ENCODE data around the gene DHCR24. TPM values are rescaled to one million over a fixed set of nuclear protein-coding genes. Genes with fewer than 3 reads are reported as not detected.

The DHCR24 gene
- total and polyA plus RNA-seq, 10 donors, result 7.0 to 370 (median 218) TPM

DNA sequence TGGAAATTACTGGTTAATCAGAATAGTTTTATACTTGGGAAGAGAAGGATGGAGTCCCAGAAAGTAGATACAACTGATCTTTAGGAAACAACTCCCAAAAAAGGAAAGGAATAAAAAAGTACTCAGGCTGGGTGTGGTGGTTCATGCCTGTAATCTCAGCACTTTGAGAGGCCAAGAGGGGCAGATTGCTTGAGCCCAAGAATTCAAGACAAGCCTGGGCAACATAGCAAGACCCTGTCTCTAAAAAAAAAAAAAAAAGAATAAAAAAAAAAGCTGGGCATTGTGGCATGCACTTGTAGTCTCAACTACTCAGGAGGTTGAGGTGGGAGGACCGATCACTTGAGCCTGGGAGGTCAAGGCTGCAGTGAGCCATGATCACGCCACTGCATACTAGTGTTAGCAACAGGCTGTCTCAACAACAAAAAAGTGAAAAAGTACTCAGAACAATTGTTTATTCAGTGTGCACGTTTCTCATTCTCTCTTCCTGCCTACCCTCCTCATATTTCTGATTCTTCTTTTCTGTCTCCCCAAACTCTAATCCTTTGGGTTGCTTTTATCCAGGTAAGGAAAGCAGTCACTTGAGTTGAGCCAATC, 2.2 kb upstream of the DHCR24 start:
- Histone ChIP-seq H3K27ac (peak overlapping the region in 7 of 8 donors; percentile 26 to 85 (median 58)), H3K36me3 (no peaks in the 10 kb centered on the region), H3K4me1 (peaks cover 8 to 56% (median 26%) of the 10 kb centered on the region in 6 donors), H3K9me3 (no peaks in the 10 kb centered on the region), H3K27me3 (replicated peaks in 1 of 7) (peaks cover 0 to 26% (median 0%) of the 10 kb centered on the region in 7 donors), H3K4me3 (no peak overlapping the region)
- TF ChIP-seq, protein P1, sequence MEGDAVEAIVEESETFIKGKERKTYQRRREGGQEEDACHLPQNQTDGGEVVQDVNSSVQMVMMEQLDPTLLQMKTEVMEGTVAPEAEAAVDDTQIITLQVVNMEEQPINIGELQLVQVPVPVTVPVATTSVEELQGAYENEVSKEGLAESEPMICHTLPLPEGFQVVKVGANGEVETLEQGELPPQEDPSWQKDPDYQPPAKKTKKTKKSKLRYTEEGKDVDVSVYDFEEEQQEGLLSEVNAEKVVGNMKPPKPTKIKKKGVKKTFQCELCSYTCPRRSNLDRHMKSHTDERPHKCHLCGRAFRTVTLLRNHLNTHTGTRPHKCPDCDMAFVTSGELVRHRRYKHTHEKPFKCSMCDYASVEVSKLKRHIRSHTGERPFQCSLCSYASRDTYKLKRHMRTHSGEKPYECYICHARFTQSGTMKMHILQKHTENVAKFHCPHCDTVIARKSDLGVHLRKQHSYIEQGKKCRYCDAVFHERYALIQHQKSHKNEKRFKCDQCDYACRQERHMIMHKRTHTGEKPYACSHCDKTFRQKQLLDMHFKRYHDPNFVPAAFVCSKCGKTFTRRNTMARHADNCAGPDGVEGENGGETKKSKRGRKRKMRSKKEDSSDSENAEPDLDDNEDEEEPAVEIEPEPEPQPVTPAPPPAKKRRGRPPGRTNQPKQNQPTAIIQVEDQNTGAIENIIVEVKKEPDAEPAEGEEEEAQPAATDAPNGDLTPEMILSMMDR (IDR thresholded peaks at IDR 0.05 in 8 of 11, conservative IDR thresholded peaks at IDR 0.05 in 3 of 11), result no peak
- no peak for TF ChIP-seq POLR2AphosphoS5 (IDR thresholded peaks at IDR 0.05)
- TF ChIP-seq POLR2A (IDR thresholded peaks at IDR 0.05), result no peak
- WGBS, 5 donors, result 52 to 83% (median 72%) methylated on average over 3 of the region's 3 CpGs
- no peak for DNase-seq
- intact Hi-C loops (cut with DNase I; ENCODE audit: low total_unique reads), result no loop called here

DNA sequence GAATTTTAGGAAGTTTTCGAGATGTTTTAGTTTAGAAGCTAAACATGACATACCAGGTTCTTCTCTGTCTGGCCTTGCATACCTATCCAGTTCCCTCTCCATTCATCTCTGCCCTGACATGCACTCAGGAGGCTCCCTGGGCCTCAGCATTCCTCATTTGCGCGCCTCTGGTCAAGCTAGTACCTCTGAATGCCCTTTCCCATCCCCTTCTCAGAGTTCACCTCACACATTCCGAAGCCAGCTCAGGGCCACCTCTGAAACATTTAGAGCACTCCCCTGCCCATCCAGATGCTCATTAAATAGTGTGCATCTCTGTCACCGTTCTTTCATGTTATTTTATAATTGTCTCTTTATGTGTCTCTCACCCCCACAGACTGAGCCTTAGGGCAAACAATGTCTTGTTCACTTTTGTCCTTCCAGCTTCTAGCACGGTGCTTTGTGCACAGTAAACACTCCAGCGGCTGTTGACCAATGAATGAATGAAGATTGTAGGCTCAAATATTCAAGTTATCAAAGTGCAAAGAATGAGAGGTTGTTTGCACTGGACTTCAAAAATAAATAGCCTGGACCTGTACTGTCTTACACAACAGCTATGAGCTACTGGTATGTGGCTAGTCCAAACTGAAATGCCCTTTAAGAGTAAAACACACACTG, 1.2 kb upstream of the DHCR24 start:
- H3K9me3 ChIP-seq, result no peaks in the 10 kb centered on the region
- DNase-seq, result no peak

DNA sequence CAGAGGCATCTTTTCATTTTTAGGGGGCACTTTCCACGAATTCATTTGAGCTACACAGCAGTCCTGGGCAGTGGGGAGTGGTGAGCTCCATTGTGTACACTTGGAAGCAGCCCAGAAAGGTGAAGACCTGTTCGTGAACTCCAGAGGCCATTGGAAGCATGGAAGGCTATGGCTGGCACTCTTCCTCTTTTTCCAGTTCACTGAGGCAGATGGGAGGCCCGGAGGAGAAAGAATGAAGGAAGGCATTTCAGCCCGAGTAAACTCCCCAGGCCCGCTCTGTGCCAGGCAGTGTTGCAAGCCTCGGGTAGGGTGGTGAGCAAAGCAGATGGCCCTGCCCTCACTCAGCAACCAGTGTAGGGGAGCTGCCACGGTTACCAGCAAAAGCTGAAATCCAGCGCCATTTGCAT, 673 bp upstream of the DHCR24 start:
- peak overlapping the region; percentile 54 to 85 (median 80) for H3K27ac ChIP-seq
- H3K4me1 ChIP-seq, result peaks cover 8 to 68% (median 31%) of the 10 kb centered on the region in 6 donors
- peaks cover 0 to 26% (median 0%) of the 10 kb centered on the region in 7 donors for H3K27me3 ChIP-seq (replicated peaks in 1 of 7)
- TF ChIP-seq POLR2AphosphoS5 (IDR thresholded peaks at IDR 0.05), result no peak
- TF ChIP-seq POLR2A (IDR thresholded peaks at IDR 0.05), result no peak
- TF ChIP-seq, protein P1 (IDR thresholded peaks at IDR 0.05 in 8 of 11, conservative IDR thresholded peaks at IDR 0.05 in 3 of 11), result no peak
- no peak for DNase-seq
- peaks cover 0 to 6% (median 0%) of the 10 kb centered on the region in 6 donors for H3K36me3 ChIP-seq
- H3K9me3 ChIP-seq, result no peaks in the 10 kb centered on the region
- intact Hi-C loops (cut with DNase I; ENCODE audit: low total_unique reads), result no loop called here
- WGBS, 5 donors, result 25 to 54% (median 38%) methylated on average over 8 of the region's 8 CpGs
- H3K4me3 ChIP-seq, result peak overlapping the region; percentile 55 to 98 (median 84)

More for the DNA sequence above, 1.2 kb upstream of the DHCR24 start:
- Histone ChIP-seq H3K27me3 (replicated peaks in 1 of 7) (peaks cover 0 to 26% (median 0%) of the 10 kb centered on the region in 7 donors), H3K36me3 (peaks cover 0 to 5% (median 0%) of the 10 kb centered on the region in 6 donors), H3K4me3 (peak overlapping the region in 5 of 8 donors; percentile 66 to 98 (median 86)), H3K4me1 (peaks cover 8 to 66% (median 31%) of the 10 kb centered on the region in 6 donors), H3K27ac (peak overlapping the region in 7 of 8 donors; percentile 39 to 85 (median 80))
- no peak for TF ChIP-seq POLR2A (IDR thresholded peaks at IDR 0.05)
- TF ChIP-seq, protein P1 (IDR thresholded peaks at IDR 0.05 in 8 of 11, conservative IDR thresholded peaks at IDR 0.05 in 3 of 11), result no peak
- no peak for TF ChIP-seq POLR2AphosphoS5 (IDR thresholded peaks at IDR 0.05)
- WGBS, 5 donors, result 90 to 96% (median 93%) methylated on average over 7 of the region's 7 CpGs
- intact Hi-C loops (cut with DNase I; ENCODE audit: low total_unique reads), result no loop called here

Measured in spleen (tissue), 11 donors.